SK-N-SH (cell line): ENCODE data around the gene UBALD1.

Experiments
- CTCF ChIP-seq: fragments of 200-600 bp; sonication (generic); IDR thresholded peaks from 2 replicates; pipeline ENCODE4 v1.6.1; 2017; ENCODE audit warnings: antibody characterized with exemption, mild to moderate bottlenecking, moderate library complexity
- EZH2phosphoT487 ChIP-seq: fragments of 200-600 bp; sonication (generic); IDR thresholded peaks from 2 replicates; pipeline ENCODE4 v1.6.1; 2017; ENCODE audit warnings: low read depth, mixed run types, mild to moderate bottlenecking, antibody characterized with exemption, moderate library complexity, borderline replicate concordance
- GABPA ChIP-seq: IDR thresholded peaks from 2 replicates; pipeline ENCODE4 v1.4.0; 2012; ENCODE audit warnings: low read depth, mild to moderate bottlenecking
- PBX3 ChIP-seq: IDR thresholded peaks from 2 replicates; pipeline ENCODE4; 2012
- REST ChIP-seq: IDR thresholded peaks from 2 replicates; pipeline ENCODE4 v1.6.1; 2012; ENCODE audit warnings: mild to moderate bottlenecking, low read depth, low read length, moderate library complexity
- SIN3A ChIP-seq: IDR thresholded peaks from 2 replicates; pipeline ENCODE4 v1.6.1; 2012; ENCODE audit warnings: low read depth, mild to moderate bottlenecking, low read length, moderate library complexity, borderline replicate concordance

GRCh38 chr16:4626396-4626795 is 11.7 kb upstream of the UBALD1 start:
- TF ChIP-seq CTCF (no peak), GABPA (no peak), REST (no peak), PBX3 (no peak), SIN3A (no peak), EZH2phosphoT487 (no peak)
